GM12878 (cell line): ENCODE measurements around the gene POLE4. TPM values are rescaled to one million over a fixed set of nuclear protein-coding genes. Genes with fewer than 3 reads are reported as not detected.

Source experiments
- DPF2 ChIP-seq: fragments of 450-650 bp; IDR thresholded peaks from 2 replicates; pipeline ENCODE4 v1.6.1; 2017; ENCODE audit warnings: mild to moderate bottlenecking
- EED ChIP-seq: sonication (generic); IDR thresholded peaks from 2 replicates; pipeline ENCODE4 v1.6.1; 2016; ENCODE audit warnings: antibody characterized with exemption, low read depth
- GATAD2B ChIP-seq: fragments of 450-650 bp; conservative IDR thresholded peaks from 2 replicates; pipeline ENCODE4 v1.6.1; 2017; ENCODE audit warnings: low read depth, mild to moderate bottlenecking, moderate library complexity
- HCFC1 ChIP-seq: fragments of 150-350 bp; IDR thresholded peaks from 2 replicates; pipeline ENCODE4 v1.6.1; 2014; ENCODE audit warnings: low read length
- IKZF2 ChIP-seq, 2 experiments: fragments of 450-650 bp; IDR thresholded peaks; 2 replicates each; pipeline ENCODE4 v1.6.1; 2017; ENCODE audit warnings: mild to moderate bottlenecking in 2 of 2, moderate library complexity in 2 of 2
- NFYA ChIP-seq: IDR thresholded peaks from 2 replicates; pipeline ENCODE4 v1.6.1; 2011; ENCODE audit warnings: low read depth, mild to moderate bottlenecking, low read length, improper control_type of control experiment, borderline replicate concordance
- NR2C2 ChIP-seq: IDR thresholded peaks from 2 replicates; pipeline ENCODE4 v1.6.1; 2011; ENCODE audit warnings: borderline replicate concordance, low read depth; ENCODE audit not compliant: control insufficient read depth, insufficient read length
- PAX8 ChIP-seq: fragments of 450-650 bp; IDR thresholded peaks from 2 replicates; pipeline ENCODE4 v1.6.1; 2017; ENCODE audit warnings: mild to moderate bottlenecking, moderate library complexity
- RAD51 ChIP-seq: fragments of 450-650 bp; IDR thresholded peaks from 2 replicates; pipeline ENCODE4 v1.6.1; 2016; ENCODE audit warnings: moderate library complexity, mild to moderate bottlenecking, inconsistent platforms
- RFX5 ChIP-seq: IDR thresholded peaks from 2 replicates; pipeline ENCODE4 v1.6.1; 2011; ENCODE audit warnings: low read depth, low read length, improper control_type of control experiment
- SP1 ChIP-seq: IDR thresholded peaks from one replicate; pipeline ENCODE4 v1.6.1; 2011; ENCODE audit warnings: low read depth, low read length
- SPI1 ChIP-seq: IDR thresholded peaks from 2 replicates; pipeline ENCODE4 v1.6.1; 2011; ENCODE audit warnings: low read depth, mild to moderate bottlenecking, low read length, moderate library complexity, borderline replicate concordance; ENCODE audit not compliant: insufficient read depth
- TAF1 ChIP-seq: IDR thresholded peaks from 2 replicates; pipeline ENCODE4 v1.6.1; 2011; ENCODE audit warnings: mild to moderate bottlenecking, low read depth, low read length, borderline replicate concordance
- TARDBP ChIP-seq: IDR thresholded peaks from 2 replicates; pipeline ENCODE4 v1.6.1; 2016; ENCODE audit warnings: borderline replicate concordance
- TCF12 ChIP-seq: IDR thresholded peaks from 2 replicates; pipeline ENCODE4 v1.6.1; 2011; ENCODE audit warnings: low read depth, mild to moderate bottlenecking, low read length
- WRNIP1 ChIP-seq: IDR thresholded peaks from 2 replicates; pipeline ENCODE4 v1.6.1; 2011; ENCODE audit warnings: low read depth, low read length, improper control_type of control experiment, borderline replicate concordance
- YY1 ChIP-seq: IDR thresholded peaks from 2 replicates; pipeline ENCODE4 v1.6.1; 2011; ENCODE audit warnings: low read depth, mild to moderate bottlenecking, low read length
- ZNF24 ChIP-seq: fragments of 450-650 bp; IDR thresholded peaks from 2 replicates; pipeline ENCODE4 v1.6.1; 2017; ENCODE audit warnings: antibody characterized with exemption, mild to moderate bottlenecking
- ZNF274 ChIP-seq: IDR thresholded peaks from one replicate; pipeline ENCODE4 v1.8.0; 2011; ENCODE audit not compliant: insufficient read length, insufficient read depth
- polyA plus RNA-seq, 11 experiments: library from polyadenylated mRNA; depleted of rRNA in 4 of 11; unstranded in 6 of 11; stranded (reverse) in 5 of 11; fragments of >200 nt; fragmentation: Nextera tagmentation in 4 of 11; fragmentation: Illumina TruSeq in 1 of 11; extraction: Ambion mirVana in 4 of 11; extraction: Trizol in 1 of 11; gene quantifications; 1 replicate in 1 of 11; 2 replicates in 10 of 11; pipeline versions ENCODE4 v1.2.1 to v1.2.3, GENCODE V29; 2011 to 2016; ENCODE audit warnings: inconsistent platforms in 2 of 11, missing spikeins in 2 of 11, low read depth in 1 of 11
- total RNA-seq, 4 experiments: library from RNA; depleted of rRNA in 3 of 4; stranded (reverse); fragments of >200 nt in 3 of 4; fragmentation: Illumina TruSeq in 1 of 4; extraction: Trizol in 1 of 4; gene quantifications; 2 replicates each; pipeline versions ENCODE4 v1.2.1 to v1.2.3, GENCODE V29; 2013 to 2021
- TF ChIP-seq, protein P1 (sequence below): IDR thresholded peaks from 2 replicates; pipeline ENCODE4 v1.6.1; 2012; ENCODE audit warnings: low read depth, low read length, improper control_type of control experiment
- TF ChIP-seq, protein P2 (sequence below): fragments of 450-650 bp; IDR thresholded peaks from 2 replicates; pipeline ENCODE4 v1.6.1; 2017; ENCODE audit warnings: mild to moderate bottlenecking, moderate library complexity
- TF ChIP-seq, protein P3 (sequence below): fragments of 450-650 bp; IDR thresholded peaks from 2 replicates; pipeline ENCODE4 v1.6.1; 2017; ENCODE audit warnings: mild to moderate bottlenecking, low read depth, inconsistent platforms; ENCODE audit not compliant: poor library complexity, severe bottlenecking
- TF ChIP-seq, protein P4 (sequence below): IDR thresholded peaks from 2 replicates; pipeline ENCODE4 v1.6.1; 2011; ENCODE audit warnings: borderline replicate concordance, low read depth, mild to moderate bottlenecking, moderate library complexity, mixed read lengths, low read length; ENCODE audit not compliant: insufficient read depth; ENCODE audit errors: extremely low read length

The POLE4 gene
- total and polyA plus RNA-seq, 10 of the 15 experiments (the other 5 are each of a cell fraction or from before 2014, with no cell fraction given), result 38.5 to 221 (median 66.8) TPM

DNA sequence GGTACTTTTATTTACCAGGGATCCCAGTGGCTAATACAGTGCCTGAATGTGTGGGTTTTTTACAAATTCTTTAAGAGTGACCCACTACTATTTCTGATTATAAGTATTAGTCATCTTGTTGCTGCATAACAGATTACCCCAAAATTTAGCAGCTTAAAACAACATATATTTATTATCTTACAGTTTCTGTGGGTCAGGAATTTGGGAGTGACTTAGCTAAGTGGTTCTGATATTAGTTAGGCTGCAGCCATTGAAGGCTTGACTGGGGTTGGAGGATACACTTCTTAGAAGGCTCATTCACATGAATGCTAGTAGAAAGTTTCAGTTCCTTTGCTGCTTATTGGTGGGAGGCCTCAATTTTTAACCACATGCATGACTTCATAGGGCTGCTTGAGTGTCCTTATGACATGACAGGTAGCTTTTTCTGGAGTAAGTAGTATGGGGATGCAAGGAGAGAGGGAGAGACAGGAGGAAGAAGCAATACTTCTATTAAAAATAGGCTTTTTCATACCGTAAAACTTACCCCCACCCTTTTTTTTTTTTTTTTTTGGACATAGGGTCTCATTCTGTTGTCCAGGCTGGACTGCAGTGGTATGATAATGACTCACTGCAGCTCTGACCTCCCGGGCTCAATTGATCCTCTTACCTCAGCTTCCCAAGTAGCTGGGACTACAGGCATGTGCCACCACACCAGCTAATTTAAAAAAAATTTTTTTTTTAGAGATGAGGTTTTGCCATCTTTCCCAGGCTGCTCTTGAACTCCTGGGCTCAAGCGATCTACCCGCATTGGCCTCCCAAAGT lies 13.3 kb upstream of the POLE4 start (continued):
- TF ChIP-seq, protein P1, sequence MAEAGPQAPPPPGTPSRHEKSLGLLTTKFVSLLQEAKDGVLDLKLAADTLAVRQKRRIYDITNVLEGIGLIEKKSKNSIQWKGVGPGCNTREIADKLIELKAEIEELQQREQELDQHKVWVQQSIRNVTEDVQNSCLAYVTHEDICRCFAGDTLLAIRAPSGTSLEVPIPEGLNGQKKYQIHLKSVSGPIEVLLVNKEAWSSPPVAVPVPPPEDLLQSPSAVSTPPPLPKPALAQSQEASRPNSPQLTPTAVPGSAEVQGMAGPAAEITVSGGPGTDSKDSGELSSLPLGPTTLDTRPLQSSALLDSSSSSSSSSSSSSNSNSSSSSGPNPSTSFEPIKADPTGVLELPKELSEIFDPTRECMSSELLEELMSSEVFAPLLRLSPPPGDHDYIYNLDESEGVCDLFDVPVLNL, result no peak
- TF ChIP-seq WRNIP1 (no peak), HCFC1 (no peak), NFYA (no peak), DPF2 (peak; percentile 85), ZNF274 (no peak), RAD51 (no peak), GATAD2B (no peak), SPI1 (peak; percentile 97), TAF1 (no peak), IKZF2 (IDR thresholded peaks at IDR 0.05) (peak; percentile 78 to 85), EED (peak; percentile 87), RFX5 (no peak), TARDBP (no peak), ZNF24 (no peak), PAX8 (no peak), TCF12 (no peak), SP1 (peak; percentile 18), YY1 (peak; percentile 73), NR2C2 (no peak)
- TF ChIP-seq, protein P2, sequence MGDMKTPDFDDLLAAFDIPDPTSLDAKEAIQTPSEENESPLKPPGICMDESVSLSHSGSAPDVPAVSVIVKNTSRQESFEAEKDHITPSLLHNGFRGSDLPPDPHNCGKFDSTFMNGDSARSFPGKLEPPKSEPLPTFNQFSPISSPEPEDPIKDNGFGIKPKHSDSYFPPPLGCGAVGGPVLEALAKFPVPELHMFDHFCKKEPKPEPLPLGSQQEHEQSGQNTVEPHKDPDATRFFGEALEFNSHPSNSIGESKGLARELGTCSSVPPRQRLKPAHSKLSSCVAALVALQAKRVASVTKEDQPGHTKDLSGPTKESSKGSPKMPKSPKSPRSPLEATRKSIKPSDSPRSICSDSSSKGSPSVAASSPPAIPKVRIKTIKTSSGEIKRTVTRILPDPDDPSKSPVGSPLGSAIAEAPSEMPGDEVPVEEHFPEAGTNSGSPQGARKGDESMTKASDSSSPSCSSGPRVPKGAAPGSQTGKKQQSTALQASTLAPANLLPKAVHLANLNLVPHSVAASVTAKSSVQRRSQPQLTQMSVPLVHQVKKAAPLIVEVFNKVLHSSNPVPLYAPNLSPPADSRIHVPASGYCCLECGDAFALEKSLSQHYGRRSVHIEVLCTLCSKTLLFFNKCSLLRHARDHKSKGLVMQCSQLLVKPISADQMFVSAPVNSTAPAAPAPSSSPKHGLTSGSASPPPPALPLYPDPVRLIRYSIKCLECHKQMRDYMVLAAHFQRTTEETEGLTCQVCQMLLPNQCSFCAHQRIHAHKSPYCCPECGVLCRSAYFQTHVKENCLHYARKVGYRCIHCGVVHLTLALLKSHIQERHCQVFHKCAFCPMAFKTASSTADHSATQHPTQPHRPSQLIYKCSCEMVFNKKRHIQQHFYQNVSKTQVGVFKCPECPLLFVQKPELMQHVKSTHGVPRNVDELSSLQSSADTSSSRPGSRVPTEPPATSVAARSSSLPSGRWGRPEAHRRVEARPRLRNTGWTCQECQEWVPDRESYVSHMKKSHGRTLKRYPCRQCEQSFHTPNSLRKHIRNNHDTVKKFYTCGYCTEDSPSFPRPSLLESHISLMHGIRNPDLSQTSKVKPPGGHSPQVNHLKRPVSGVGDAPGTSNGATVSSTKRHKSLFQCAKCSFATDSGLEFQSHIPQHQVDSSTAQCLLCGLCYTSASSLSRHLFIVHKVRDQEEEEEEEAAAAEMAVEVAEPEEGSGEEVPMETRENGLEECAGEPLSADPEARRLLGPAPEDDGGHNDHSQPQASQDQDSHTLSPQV, result no peak
- TF ChIP-seq, protein P3, sequence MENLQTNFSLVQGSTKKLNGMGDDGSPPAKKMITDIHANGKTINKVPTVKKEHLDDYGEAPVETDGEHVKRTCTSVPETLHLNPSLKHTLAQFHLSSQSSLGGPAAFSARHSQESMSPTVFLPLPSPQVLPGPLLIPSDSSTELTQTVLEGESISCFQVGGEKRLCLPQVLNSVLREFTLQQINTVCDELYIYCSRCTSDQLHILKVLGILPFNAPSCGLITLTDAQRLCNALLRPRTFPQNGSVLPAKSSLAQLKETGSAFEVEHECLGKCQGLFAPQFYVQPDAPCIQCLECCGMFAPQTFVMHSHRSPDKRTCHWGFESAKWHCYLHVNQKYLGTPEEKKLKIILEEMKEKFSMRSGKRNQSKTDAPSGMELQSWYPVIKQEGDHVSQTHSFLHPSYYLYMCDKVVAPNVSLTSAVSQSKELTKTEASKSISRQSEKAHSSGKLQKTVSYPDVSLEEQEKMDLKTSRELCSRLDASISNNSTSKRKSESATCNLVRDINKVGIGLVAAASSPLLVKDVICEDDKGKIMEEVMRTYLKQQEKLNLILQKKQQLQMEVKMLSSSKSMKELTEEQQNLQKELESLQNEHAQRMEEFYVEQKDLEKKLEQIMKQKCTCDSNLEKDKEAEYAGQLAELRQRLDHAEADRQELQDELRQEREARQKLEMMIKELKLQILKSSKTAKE, result no peak
- TF ChIP-seq, protein P4, sequence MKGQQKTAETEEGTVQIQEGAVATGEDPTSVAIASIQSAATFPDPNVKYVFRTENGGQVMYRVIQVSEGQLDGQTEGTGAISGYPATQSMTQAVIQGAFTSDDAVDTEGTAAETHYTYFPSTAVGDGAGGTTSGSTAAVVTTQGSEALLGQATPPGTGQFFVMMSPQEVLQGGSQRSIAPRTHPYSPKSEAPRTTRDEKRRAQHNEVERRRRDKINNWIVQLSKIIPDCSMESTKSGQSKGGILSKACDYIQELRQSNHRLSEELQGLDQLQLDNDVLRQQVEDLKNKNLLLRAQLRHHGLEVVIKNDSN, result no peak
